EH (cell line): ENCODE measurements around the gene UBE2V1.
"Not testable (repeated sequence)": the region's sequence is repeated elsewhere in the genome, so short reads cannot be mapped to it uniquely, and the experiment has no call there.

ENCODE experiments used
- DNase-seq: peaks from one replicate; pipeline ENCODE4 v3.0.0-alpha.2; 2015; ENCODE audit warnings: low read depth

The UBE2V1 gene

GRCh38 chr20:50137702-50138101 lies 24.8 kb upstream of the UBE2V1 start:
- peak; percentile 39 for DNase-seq

- peak; percentile 46 for DNase-seq
These were observed 24.1 kb upstream of the UBE2V1 start for GRCh38 chr20:50136822-50137599.

DNA sequence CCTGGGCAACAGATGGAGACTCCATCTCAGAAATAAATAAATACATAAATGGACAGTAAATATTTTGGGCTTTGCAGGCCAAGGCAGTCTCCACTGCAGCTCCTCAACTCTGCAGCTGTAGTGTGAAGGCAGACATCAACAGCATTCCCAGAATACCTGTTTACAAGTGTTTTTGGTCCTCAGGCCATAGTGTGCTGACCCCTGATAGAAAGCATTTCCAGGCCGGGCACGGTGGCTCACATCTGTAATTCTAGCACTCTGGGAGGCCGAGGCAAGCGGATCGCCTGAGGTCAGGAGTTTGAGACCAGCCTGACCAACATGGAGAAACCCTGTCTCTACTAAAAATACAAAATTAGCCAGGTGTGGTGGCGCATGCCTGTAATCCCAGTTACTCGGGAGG lies 22.2 kb upstream of the UBE2V1 start:
- DNase-seq: not testable (repeated sequence)

DNA sequence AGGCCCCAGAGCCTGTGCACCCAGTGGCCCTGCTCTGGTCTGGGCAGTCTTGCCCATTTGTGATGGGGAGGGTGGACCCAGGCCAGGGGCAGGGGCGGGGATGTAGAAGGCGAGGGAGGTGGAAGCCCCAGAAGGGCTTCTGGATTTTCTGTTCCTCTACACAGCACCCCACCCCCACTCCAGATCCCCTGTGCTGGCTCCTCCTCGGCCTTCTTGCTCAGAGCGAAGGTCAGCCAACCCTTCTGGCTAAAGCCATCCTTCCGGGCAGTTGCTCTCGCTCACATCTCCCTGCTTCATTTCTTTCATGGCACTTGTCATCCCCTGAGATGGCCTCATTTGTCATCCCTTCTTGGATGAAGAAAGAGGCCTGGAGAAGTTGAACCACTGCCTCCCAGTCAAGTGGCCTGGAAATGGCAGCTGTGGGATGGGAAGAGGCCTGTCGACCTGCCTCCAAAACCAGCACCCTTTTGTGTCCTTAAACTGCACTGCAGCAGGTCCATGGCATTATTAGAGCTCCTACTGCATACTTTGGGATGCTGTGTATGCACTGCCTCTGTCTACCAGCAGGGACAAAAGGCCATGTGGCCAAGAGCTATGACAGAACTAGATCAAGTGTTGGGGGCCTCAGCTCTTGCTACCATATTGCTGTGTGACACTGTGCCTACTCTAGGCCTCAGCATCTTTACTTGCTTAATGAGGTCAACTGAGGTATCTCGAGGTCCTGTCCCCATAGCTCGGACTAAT lies 20.7 kb upstream of the UBE2V1 start:
- no peak for DNase-seq

- DNase-seq: no peak
These were observed 20.1 kb upstream of the UBE2V1 start for GRCh38 chr20:50133041-50133440.

DNA sequence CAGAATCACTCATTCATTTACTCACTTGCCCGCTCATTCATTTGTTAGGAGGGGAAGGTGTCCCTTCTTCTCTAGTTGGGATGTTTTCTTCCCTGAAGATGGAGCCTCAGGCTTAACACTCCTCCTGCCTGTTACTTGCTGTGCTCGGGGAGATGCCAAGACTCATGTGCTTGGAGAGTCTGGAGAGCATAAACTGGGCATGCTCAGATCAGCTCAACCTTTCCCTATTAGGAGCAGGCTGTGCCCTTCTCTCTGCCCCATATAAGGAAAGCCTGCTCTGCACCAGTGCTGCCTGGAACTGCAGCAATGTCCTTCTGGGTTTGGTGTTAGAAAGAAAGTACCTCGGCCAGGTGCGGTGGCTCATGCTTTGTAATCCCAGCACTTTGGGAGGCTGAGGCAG lies 18.0 kb upstream of the UBE2V1 start:
- peak; percentile 81 for DNase-seq

- peak; percentile 56 for DNase-seq
These were observed 17.4 kb upstream of the UBE2V1 start for GRCh38 chr20:50130356-50130723.

GRCh38 chr20:50129662-50130355 lies 16.9 kb upstream of the UBE2V1 start:
- no peak for DNase-seq

DNA sequence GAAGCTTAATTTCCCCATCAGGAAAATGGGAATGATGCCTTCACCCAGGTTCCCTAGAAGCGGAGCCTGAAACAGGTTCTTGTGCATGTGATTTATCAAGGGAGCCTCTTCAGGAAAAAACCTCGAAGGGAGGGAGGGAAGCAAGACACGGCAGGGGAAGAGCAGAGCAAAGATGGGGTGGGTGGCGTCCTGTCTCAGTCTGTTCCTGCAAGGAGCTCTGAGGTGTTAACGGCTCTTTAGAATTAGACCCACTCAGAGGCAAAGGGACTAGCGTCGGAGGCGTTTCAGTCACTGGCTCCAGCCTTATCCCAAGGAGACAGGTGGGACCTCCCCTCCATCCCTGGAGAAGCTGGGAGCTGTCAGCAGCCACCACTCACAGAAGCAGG lies 15.6 kb upstream of the UBE2V1 start:
- no peak for DNase-seq

GRCh38 chr20:50127587-50128519 lies 14.9 kb upstream of the UBE2V1 start:
- no peak for DNase-seq

GRCh38 chr20:50126662-50127061 lies 13.7 kb upstream of the UBE2V1 start:
- DNase-seq: no peak

DNA sequence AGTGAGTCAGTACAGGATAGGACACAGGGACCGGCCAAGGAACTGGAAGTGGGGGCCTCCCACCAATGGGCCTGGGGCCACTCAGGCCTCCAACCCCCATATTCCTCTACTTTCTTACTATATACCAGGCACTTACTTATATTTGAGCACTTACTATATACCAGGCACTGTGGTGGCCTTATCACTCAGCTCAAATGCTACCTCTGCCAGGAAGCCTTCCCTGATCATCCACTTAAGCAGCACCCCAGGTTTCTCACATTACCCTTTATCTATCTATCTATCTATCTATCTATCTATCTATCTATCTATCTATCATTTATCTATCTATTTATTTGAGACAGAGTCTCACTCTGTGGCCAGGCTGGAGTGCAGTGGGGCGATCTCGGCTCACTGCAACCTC lies 12.3 kb upstream of the UBE2V1 start:
- no peak for DNase-seq

- no peak for DNase-seq
These were observed 11.5 kb upstream of the UBE2V1 start for GRCh38 chr20:50124496-50124895.

GRCh38 chr20:50123418-50123817 lies 10.5 kb upstream of the UBE2V1 start:
- no peak for DNase-seq

- DNase-seq: no peak
These were observed 9.8 kb upstream of the UBE2V1 start for GRCh38 chr20:50122763-50123162.

DNA sequence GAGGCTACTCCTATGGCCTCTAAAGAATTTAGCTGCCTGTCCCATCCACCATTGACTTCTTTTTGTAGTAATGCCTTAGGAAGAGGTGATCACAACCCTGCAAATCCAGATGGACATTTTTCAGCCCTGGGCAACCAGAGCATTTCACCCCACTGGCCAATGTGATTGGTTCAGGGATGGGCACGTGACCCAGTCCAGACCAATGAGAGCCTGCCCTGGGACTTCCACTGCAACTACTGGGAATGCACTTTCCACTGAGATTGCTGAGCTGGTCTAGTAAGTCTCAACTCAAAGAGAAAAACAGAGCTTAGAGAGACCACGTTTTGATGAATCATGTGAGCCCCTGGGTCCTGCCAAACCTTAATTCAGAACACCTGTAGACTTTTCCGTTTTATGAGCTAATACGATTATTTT lies 8.9 kb upstream of the UBE2V1 start:
- peak; percentile 65 for DNase-seq

DNA sequence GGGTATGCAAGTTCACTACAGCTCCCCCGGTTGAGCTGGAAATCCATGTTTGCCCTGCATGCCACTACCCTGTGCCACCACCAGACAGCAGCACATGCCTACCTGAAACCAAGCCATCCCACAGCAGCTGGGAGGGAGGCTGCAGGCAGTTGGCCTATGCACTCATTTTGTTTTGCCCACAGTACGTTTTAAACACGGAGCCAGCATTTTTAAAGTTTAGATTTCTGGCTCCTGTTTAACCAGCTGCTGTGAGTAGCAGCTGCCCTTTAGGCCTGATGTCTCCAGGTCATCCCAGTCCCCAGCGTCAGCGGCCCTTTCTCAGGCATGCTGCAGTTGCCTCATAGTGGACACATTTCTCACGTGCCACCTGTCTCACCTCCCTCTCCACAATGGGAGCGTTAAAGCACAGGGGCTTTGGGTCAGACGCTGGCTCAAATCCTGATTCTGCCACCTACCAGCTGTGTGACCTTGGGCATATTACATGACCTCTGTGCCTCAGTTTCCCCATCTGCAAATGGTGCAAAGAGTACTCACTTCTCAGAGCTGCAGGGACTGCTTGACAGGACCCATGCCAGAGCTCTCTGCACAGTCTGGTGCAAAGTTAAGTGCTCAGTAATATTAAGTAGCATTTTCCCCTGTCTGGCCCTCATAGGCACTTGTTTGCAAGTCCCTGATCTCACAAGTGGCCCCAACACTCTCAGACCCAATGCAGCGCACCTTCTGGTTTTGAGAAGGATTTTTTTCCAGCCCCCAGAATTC lies 8.2 kb upstream of the UBE2V1 start:
- DNase-seq: peak; percentile 69

DNA sequence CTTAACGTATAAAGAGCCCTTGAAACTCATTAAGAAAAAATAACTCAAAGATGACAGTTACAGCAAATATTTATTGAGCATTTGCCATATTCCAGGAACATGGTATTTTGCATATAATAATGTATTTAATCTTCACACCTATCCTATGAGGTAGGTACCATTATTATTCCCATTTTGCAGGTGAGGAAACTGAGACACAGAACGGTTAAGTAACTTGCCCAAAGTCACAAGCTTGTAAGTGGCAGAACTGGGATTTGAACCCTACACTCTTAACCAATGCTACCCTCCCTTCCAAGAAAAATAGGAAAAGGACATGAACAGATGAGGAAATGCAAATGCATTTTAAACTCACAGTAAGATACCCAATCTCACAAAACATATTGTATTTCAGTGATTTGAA lies 5.3 kb upstream of the UBE2V1 start:
- no peak for DNase-seq

- no peak for DNase-seq
These were observed 3.5 kb upstream of the UBE2V1 start for GRCh38 chr20:50116368-50116999.

DNA sequence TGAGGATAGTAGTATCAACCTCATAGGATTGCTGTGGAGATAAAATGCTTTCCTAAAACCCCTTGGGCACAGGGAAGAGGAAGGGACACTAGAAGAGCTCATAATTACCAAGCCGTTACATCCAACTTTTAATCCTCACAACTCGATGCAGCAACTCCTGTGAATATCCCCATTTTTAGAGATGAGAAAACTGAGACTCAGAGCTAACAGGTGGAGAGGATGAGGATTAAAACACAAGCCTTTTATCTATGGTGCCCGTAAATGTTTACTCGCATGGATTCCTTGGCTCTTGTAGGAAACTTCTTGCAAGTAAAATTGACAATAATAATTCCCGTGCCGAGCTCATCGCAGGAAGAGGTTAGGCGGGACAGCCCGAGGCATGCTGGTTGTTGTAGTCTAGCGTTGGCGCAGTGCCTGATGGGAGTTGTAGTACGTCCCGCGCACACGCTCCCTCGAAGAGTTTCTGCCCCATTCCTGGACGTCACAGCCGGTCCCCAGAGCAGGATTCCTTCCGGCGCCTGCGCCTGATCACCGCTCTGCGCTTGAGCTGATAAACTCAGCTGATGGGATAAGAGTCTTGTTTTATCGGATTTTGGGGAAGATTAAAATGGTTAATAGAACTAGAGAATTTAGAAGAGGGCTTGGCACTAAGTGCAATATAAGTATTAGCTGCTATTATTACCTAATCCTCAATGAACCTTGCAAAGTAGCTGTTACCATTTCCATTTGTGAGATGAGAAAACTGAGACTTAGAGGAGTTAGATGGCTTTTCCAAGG lies 2.8 kb upstream of the UBE2V1 start:
- DNase-seq: peak; percentile 97
